BJ (cell line): ENCODE results near the gene LNPEP. TPM values are rescaled to one million over a fixed set of nuclear protein-coding genes. Genes with fewer than 3 reads are reported as not detected.

Experiments used
- CTCF ChIA-PET: fragments of 350-600 bp; formaldehyde crosslinking; extraction: SDS; loops from one replicate; lab custom pipeline; 2021; ENCODE audit warnings: antibody characterized with exemption, inconsistent platforms; lab: Yijun Ruan, JAX
- POLR2A ChIA-PET: fragments of 300-600 bp; sonication (Branson Sonifier 250); formaldehyde crosslinking; extraction: SDS; loops from one replicate; lab custom pipeline; 2021; ENCODE audit warnings: antibody characterized with exemption; lab: Charles Lee
- DNase-seq: peaks from one replicate; pipeline ENCODE4 v3.0.0-alpha.2; 2011; ENCODE audit warnings: low read depth
- H3K27me3 ChIP-seq: 2 replicates; pipeline ENCODE4 v1.6.0; 2011; ENCODE audit warnings: low read length; ENCODE audit not compliant: control insufficient read depth, insufficient read depth
- H3K36me3 ChIP-seq: 2 replicates; pipeline ENCODE4 v1.5.1; 2011; ENCODE audit warnings: low read length; ENCODE audit not compliant: control insufficient read depth, insufficient read depth
- H3K4me3 ChIP-seq: 2 replicates; pipeline ENCODE4 v1.5.1; 2011; ENCODE audit warnings: low read depth, mild to moderate bottlenecking, control low read depth, low read length
- CTCF ChIP-seq: IDR thresholded peaks from 2 replicates; pipeline ENCODE4 v1.5.1; 2011; ENCODE audit warnings: low read depth, mild to moderate bottlenecking, control low read depth, inconsistent platforms, low read length, moderate library complexity; ENCODE audit not compliant: insufficient read depth
- polyA plus RNA-seq: library from polyadenylated mRNA; depleted of rRNA; stranded (reverse); fragments of >200 nt; gene quantifications from 2 replicates; pipeline ENCODE4 v1.2.3, GENCODE V29; 2011

Gene LNPEP
- polyA plus RNA-seq, 1 experiment, result 6.3 TPM

DNA sequence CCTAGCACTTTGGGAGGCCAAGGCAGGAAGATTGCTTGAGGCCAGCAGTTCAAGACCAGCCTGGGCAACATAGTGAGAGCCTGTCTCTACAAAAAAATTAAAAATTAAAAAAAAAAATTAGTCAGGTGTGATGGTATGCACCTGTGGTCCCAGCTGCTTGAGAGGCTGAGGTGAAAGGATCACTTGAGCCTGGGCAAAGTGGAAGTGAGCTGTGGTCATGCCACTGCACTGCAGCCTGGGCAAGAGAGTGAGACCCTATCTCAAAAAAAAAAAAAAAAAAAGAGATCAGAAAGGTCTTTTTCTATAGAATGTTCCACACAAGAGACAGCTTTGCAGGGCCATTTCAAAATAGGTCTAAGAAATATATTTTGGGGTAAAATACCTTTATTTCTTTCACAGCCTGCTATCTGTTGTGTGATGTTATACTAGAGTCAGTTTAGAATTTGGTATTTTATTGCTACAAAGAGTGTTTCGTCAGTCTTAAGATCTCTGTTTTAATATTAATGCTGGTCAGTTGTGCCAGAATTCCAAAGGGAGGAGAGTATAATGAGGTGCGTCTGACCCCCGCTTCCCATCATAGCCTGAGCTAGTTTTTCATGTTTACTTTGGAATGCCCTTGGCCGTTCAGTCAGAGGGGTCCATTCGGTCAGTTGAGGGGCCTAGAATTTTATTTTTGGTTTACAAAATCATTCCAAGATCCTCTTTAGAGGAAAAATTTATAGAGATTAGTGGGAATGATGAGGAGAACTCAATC, 9.4 kb downstream of the LNPEP start:
- ChIA-PET CTCF (no interaction called here), POLR2A (no interaction called here)
- TF ChIP-seq CTCF, result no peak
- Histone ChIP-seq H3K36me3 (no peaks in the 10 kb centered on the region), H3K4me3 (no peak overlapping the region), H3K27me3 (no peaks in the 10 kb centered on the region)
- DNase-seq, result no peak

DNA sequence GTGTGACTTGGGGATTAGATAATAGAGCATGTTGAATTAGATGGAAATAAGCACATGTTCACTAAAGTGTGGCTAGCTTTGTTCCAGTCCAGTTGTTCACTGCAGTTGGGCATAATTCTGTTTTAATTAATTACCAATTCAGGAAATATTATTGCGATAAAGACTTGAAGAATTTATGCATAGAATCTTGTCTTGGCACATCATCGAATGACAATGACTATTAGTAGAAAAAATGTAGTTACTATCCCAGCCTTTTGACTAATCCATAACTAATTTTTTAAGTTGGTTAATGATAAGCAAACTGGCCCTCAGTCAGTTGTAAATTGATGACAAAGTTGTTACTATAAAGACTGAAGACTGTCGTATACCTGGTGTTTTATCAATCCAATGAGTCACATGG, 10.5 kb downstream of the LNPEP start:
- Histone ChIP-seq H3K36me3 (no peaks in the 10 kb centered on the region), H3K27me3 (no peaks in the 10 kb centered on the region), H3K4me3 (no peak overlapping the region)
- ChIA-PET CTCF (no interaction called here), POLR2A (no interaction called here)
- no peak for DNase-seq
- no peak for TF ChIP-seq CTCF

DNA sequence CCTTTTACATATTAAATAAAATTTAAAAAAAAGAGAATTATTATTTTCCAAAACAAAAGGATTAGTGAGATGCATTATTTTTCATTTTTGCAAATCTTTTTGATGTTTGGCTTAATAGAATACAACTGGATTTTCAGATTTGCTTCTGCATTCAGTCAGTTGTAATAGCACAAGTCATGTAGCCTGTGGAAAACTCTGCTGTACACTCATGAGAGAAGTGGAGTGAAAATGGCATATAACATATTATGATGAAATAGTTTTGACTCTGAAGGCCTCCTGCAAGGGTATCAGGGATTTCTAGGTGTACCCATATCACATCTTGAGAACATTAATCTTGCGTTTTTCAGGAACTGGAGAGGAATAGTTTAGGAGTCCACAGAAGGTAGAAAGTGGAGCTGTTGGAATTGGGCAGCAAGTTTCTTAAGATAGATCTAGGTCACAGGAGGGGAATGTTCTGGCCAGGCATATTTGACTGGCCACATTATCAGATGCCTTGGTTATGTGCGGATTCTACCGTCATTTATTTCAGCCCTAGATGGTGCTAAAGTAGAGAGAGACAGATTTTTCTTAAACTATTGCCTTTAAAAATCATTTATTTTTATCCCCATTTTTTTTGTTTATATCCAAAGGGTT, 16.4 kb downstream of the LNPEP start:
- CTCF ChIA-PET, result interaction anchor here (0.6 kb wide), 1 partner anchor 1084 kb away, joined by 3 read pairs; no protein-coding TSS in a partner anchor
- no peak overlapping the region for H3K4me3 ChIP-seq
- no peak for TF ChIP-seq CTCF
- no peaks in the 10 kb centered on the region for H3K27me3 ChIP-seq
- DNase-seq, result no peak
- POLR2A ChIA-PET, result no interaction called here
- no peaks in the 10 kb centered on the region for H3K36me3 ChIP-seq

DNA sequence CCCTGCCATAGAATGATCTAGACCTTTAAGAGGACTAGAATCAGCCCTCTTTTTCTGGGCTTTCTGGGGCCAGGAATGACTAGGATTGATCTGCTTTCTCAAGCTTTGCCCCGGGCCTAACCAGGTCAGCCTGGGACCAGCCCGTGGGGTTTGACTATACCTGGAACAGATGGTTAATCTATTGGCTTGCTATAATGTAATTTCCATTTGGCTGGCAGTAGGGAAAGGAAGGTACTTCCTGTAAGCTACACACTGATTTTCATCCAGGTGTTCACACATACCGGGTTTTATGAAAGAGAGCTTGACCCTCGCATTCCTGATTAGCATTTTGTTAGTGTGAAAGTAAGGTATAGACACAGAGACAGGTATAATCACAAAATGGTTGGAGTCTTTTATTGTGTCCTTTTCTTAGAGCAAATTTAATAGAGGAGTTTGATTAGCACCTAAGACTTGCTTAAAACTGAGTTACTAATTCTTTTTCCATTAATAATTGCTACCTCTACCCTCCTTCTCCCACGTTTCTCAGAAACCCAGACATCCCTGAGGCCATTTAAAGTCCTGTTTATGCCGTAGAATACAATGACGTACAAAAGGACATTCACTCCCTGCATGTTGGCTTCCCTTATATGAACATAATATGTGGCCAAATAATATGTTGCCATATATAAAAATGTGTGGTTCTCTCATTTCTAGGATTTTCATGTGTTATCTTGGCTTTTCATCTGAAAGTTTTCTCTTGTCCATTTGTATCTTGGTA, 17.3 kb downstream of the LNPEP start:
- CTCF ChIA-PET, result no interaction called here
- no peak for DNase-seq
- TF ChIP-seq CTCF, result no peak
- Histone ChIP-seq H3K36me3 (no peaks in the 10 kb centered on the region), H3K4me3 (no peak overlapping the region), H3K27me3 (no peaks in the 10 kb centered on the region)
- POLR2A ChIA-PET, result no interaction called here
